Activated T-cell treated with anti-CD3 and anti-CD28 coated beads for 1 hour (primary cell): ENCODE results near the gene RPL15.
"Not testable (repeated sequence)": the region's sequence is repeated elsewhere in the genome, so short reads cannot be mapped to it uniquely, and the experiment has no call there.

Experiments
- DNase-seq: peaks from one replicate; pipeline ENCODE4 v3.0.0-alpha.2; 2020; ENCODE audit warnings: low read depth

The RPL15 gene

DNA sequence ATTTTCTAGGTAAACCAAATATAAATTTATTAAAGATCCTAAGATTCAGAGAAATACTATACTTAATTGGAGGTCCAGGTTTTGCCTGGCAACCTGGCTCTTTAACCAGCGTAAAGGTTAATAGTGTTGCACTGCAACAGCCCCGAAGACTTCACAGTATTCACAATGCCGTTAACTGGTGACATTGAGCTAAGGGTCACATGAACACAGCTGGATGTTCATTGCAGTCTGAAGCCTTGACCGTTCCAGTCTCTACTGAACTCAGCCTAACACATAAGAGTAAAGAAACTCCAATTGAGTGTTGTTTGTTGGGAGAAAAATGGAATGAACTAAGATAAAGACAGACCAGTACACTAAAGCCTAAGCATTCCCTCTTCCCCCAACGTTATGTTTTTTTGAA, 27.0 kb upstream of the RPL15 start:
- no peak for DNase-seq

DNA sequence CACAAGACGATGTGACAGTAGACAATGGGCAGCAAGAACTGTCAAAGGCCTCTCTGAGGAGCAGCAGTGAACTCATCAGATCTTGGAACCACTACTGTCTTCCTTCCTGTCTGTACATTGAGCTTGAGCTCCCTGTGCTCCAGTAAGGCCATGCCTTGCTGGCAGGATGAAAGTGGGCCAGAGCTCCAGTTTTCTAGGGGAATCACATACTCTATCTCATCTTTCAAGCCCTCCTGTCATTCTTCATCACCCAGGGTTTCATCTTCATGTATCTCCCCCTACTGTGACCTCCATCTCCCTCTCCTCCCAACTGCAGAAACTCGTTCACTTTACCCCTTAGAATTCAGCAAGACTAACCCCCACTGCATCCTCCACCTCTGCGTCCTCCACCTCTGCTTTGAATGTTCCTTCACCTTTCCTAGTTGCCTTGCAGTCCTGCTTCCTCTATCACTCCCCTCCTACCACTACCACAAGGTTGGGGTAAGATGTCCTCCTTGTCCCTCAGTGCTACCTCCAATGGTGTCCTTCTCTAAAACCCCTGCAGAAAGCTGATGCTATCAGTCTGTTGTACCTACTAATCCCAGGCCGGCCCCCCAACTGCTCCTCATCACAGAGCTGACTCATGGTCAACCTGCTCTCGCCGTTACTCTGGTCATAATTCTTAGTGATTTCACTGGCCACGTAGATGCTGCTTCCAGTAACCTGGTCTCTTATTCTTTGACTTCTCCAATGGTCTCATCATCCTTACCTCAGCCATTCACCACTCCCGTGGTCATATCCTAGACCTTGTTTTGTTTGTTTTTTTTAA, 22.5 kb upstream of the RPL15 start:
- DNase-seq = no peak

DNA sequence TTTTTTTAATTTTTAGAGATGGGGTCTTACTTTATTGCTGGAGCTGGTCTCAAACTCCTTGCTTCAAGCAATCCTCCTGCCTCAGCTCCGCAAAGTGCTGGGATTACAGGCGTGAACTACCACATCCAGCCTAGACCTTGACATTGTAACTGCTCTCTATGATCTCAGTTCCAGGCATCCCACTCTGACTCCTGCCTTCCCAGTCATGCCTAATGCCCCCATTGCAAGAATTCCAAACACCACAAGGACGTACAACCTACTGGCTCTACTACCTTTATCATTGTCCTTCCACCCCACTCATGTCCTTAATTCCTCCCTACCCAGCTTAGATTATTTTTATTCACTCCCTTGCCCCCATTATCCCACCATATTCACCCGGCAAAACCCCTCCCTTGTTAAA, 21.8 kb upstream of the RPL15 start:
- DNase-seq = no peak

DNA sequence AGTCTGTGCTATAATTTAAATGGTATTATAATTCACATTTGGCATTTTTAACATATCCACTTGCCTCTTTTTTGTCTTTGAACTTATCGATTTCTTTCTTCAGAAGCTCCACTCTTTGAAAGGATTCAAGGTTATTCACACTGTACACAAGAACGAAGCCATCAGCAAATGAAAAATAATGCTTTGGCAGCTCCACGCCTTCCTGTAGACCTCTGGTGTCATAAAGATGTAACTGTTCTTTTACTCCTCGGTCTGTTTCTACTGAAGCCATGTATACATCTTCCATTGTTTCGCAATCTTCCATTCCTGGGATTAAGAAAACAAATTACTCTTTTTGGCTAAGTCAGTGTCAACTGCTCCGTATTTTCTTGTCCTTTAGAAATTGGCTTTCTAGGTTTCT, 16.2 kb upstream of the RPL15 start:
- no peak for DNase-seq

DNA sequence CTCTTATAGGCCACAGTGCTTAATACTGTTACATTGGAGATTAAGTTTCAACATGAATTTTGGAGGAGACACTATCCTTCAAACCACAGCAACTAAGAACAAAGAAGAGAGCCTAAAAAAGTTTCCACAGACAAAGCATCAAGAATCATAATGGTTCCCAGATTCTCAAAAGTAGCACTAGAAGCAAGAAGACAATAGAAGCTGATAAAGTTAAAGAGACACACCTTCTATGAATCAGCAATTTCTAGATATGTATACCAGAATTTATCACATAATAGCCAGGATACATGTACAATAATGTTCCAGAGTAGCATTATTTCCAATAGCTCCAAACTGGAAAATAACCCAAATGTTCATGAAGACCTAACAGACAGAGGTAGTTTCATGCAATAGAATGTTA, 12.4 kb upstream of the RPL15 start:
- no peak for DNase-seq

GRCh38 chr3:23909341-23909740, 7.6 kb upstream of the RPL15 start:
- no peak for DNase-seq

DNA sequence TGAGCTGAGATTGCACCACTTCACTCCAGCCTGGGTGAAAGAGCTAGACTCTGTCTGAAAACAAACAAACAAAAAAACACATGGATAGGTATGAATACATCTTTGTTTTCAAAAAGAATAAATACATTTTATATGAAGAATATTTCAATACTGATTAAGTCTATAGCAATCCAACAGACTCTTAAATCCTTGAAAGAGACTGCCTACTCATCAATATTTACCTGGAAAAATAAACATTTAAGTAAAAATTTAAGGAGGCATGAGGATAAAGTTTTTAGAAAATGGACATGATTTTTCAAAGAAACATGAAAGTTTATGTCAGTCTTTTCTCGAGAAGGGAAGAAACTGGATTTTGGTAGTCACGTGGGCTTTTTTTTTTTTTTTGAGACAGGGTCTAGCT, 5.5 kb upstream of the RPL15 start:
- no peak for DNase-seq

- DNase-seq = not testable (repeated sequence)
Measured at GRCh38 chr3:23912335-23912734, 4.6 kb upstream of the RPL15 start.

DNA sequence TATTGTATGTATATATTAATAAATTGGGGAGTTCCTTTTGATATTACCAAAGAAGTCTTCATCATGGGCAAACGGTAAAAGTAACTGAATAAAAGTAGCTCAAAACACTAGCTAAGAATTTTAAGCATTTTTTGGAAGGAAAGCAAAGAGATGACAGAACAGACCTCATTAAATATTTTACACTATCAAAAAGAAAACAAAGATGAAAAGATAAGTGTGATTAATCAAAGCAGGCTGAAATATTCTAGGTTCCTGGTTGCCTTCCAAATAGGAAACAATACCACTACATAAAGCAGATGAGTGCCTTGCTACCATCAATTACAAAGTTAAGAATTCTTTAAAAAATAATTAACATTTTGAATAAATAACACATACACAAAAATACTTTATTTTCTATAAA, 3.8 kb upstream of the RPL15 start:
- no peak for DNase-seq

DNA sequence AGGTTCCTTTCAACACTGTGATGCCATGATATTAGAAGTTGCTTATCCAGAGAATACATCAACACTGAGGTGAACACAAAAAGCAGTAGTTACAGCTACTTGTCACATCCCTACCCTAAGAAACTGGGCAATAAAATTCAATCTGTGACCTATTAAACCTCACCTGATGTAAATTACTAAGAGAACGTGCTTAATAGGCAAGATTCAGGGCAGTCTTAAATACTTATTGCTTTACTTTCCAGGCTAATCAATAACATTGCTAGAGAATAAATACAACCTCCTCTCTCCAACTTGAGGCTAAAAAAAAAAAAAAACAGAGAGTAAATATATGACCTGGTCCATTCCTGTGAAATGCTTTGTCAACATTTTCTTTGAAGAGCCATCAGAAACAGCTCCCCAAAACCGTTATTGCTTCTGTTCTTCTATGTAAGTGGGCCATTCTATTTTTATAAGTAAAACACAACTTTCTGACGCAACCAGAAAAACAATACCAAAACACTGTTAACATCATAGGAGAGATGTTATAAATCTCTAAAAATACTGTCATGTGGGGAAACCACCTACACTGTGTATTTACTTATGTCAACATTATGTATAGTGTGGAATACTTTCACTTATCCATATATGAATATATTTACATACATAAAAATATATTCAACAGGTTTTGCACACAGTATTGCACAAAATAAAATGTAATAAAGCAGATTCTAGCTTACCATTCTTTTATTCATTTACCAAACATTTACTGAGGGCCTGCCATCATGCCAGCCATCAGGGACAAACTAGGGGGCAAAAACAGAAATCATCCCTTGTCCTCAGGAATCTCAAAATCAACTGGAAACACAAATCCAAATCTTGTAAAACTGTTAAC, 2.8 kb upstream of the RPL15 start:
- no peak for DNase-seq

GRCh38 chr3:23915537-23916108, 1.3 kb upstream of the RPL15 start:
- no peak for DNase-seq

DNA sequence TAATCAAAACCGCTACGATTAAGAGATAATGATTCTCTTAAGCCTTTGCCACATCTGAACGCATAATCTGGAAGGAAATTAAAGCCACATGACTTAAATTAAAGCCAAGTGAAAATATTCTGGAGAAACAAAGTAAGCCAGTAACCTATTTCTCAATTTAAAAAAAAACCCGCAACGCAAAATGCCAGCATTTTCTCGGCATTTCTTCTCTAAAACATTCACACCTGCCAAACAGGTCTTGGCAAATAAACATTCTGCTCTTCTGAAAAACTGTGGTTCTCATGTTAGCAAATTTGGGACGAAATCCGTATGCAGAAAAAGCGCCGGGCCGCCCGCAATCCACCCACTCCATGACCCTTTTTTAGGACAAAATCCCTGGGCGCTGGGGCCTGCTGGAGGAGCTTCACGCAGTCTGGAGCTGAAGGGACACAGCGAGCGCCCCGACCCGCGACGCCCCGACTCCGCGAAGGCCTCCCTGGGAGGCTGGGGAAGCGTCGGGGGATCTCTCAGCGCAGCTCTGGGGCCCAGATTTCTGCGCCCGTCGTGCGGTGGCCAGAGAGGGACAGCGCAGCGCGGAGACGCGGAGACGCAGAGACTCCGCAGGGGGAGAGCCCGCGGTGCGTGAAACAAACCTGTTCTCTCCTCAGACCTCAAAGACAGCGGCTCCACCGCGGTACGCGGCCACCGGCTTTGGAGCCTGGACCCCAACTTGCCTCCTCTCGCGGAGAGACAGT, 613 bp upstream of the RPL15 start:
- DNase-seq = no peak

GRCh38 chr3:23917679-23918303, 859 bp downstream of the RPL15 start:
- DNase-seq = not testable (repeated sequence)

DNA sequence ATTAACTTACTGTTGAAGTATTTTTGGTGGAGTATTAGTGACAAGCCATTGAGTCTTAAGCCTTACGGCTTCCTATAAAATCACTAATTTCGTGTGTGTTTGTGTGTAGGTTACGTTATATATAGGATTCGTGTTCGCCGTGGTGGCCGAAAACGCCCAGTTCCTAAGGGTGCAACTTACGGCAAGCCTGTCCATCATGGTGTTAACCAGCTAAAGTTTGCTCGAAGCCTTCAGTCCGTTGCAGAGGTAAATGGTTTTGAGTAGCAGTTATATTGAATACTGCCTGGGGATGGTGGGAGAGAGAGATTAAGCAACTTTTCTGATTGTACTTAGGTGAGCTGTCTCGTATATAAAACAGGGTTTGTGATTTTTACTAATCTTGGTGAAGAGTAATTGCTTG, 1.4 kb downstream of the RPL15 start:
- DNase-seq = not testable (repeated sequence)

- DNase-seq = no peak
Measured at GRCh38 chr3:23919628-23920027, 2.7 kb downstream of the RPL15 start.

GRCh38 chr3:23920151-23920655, 3.3 kb downstream of the RPL15 start:
- no peak for DNase-seq

DNA sequence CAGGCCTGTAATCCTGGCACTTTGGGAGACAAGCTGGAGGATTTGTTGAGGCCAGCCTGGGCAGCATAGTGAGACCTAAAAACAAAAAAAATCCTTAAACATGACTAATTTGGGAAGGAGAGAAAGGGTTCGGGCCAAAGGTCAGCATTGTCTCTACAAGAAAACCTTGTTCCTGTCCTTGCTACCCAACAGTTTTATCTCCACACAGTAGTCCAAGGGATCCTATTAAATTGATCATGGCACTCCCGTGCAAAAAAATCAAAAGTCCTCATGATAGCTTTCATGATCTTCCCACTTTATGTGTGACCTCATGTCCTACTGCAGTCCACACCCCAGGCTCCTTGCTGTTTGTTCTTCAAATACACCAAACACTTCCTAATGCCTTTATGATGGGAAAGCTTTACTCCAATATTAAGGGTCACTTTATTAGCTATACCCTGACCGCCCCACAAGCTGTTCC, 4.2 kb downstream of the RPL15 start:
- DNase-seq = no peak

DNA sequence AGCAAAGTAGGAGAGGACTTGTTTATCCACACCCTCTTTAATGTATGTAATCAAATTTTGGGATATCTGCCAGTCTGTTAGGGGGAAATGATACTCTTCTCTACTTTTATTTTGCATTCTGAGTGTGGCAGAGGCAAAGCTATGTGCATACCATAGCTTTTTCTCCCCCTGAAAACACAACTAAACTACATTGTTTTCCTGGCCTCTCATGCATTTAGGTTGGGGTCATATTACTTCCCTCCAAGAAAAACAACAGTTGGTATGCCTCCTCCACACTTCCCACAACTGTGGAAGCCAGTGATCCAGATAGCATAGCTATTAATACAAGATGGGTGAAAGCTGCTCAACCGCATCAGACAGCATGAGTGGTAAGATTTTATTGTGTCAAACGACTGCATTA, 6.9 kb downstream of the RPL15 start:
- DNase-seq = no peak

DNA sequence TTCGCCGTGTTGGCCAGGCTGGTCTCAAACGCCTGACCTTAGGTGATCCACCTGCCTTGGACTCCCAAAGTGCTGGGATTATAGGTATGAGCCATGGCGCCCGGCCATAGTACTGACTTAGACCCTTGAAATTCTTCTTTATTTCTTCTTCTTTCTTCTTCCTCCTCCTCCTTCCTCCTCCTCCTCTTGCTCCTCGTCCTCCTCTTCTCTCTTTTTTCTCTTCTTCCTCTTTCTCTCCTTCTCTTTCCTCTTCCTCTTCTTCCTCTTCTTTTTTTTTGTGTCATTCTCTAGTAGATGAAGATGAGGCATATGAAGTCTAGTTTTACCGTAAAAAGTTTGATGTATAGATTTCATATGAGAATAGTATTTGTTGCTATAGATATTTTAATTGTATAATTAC, 9.3 kb downstream of the RPL15 start:
- no peak for DNase-seq

- DNase-seq = no peak
Measured at GRCh38 chr3:23926736-23927135, 9.8 kb downstream of the RPL15 start.

DNA sequence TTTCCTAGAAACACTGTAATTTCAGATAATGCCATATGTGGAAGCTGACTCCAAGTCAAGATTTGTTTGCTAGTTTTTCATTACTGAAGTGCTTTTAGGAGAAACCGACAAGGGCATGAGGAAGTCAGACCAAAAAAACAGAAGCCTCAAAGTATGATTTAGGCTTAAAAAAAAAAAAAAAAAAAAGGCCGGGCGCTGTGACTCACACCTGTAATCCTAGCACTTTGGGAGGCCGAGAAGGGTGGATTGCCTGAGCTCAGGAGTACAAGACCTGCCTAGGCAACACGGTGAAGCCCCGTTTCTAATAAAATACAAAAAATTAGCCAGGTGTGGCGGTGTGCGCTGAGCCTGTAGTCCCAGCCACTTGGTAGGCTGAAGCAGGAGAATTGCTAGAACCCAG, 11.6 kb downstream of the RPL15 start:
- DNase-seq = no peak

DNA sequence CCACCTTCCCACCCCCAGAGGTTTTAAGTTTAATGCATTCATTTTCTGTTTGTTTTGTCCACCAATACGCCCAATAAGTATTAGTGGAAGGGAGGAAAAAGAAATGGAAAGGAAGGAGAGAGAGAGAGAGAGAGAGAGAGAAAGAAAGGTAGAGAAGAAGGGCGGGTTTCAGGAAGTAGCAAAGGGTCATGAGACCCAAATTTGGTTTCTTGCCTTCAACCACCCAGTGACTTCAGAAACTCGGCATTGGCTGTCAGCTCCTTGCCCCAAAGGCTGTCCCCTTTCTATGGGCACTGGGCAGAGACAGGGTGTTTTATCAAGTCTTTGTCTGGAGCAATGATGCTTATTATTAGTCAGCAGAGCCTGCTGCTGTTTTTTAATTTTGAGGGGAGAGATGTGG, 14.7 kb downstream of the RPL15 start:
- no peak for DNase-seq
